Hypothalamus (tissue), 51 donors: ENCODE results near the gene FPGT.
"Not testable (repeated sequence)": the region's sequence is repeated elsewhere in the genome, so short reads cannot be mapped to it uniquely, and the experiment has no call there.

ENCODE experiments used
- DNase-seq, 51 donors: peaks; one replicate each; lab custom pipeline; 2025; lab: John Stamatoyannopoulos, UW

The FPGT gene

DNA sequence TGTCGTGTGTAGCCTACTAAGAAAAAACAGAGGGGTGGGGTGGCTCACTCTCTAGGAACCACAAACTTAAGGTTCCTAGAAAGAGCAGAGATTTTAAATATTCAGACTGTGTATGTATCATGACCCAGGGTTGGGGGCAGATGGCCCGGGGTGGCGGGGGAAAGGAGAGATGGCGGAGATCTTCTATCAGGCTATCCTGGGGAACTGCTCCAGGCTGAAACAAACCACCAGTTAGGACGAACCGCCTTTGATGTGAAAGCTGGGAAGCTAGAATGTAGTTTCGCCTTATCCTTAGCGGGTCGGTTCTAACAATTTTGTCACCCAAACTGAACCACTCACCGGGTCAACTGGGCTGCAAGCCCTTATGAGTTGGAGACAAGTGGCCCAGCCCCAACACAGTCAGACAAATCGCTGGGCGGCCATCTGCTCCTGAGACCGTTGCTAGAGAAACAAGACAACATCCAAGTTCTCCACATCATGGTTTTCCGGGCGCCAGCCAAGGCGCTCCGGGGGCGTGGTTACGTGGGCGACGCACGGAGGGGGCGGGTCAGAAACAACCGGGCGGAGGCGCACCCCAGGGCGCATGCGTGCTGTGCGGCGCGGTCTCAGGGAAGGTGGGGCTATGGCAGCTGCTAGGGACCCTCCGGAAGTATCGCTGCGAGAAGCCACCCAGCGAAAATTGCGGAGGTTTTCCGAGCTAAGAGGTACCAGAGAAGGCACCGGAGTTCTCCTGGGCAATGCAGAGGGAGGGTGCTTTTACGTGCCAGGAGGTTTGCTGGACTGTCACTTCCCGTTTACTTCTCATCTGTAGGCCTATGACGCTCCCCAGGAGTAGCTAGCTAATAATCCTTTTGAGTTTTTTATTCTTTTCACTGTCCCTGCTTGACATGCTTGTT is at the start of gene FPGT, which contains the start of gene LRRIQ3:
Gene FPGT, plus strand, starts transcription at position 586 of the 896 bp plus-strand sequence. Its CDS starts 37 bp downstream, at position 623.
Gene LRRIQ3, minus strand, starts transcription at position 520 of the 896 bp plus-strand sequence. CDS start 14,492 bp downstream, outside the sequence.
- DNase-seq, result peak; percentile 72 to 96 (median 89)

DNA sequence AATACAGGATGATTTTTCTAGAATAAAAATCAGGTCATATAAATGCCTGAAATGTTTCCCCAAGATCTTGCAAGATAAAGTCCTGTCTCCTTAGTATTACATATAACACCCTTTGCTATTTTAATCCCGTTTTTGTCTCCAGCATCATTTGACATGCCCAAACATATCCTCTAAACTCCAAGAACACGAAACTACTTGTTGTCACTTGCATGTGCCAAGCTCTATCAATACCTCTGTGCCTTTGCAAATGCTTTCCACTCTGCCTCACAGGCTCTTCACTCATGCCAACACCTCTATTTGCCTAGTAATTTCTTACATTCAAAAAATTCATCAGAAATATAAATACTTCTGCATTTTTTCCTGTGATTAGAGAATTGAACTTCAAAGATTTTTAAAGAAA is 38.0 kb upstream of the FPGT start:
- no peak for DNase-seq

DNA sequence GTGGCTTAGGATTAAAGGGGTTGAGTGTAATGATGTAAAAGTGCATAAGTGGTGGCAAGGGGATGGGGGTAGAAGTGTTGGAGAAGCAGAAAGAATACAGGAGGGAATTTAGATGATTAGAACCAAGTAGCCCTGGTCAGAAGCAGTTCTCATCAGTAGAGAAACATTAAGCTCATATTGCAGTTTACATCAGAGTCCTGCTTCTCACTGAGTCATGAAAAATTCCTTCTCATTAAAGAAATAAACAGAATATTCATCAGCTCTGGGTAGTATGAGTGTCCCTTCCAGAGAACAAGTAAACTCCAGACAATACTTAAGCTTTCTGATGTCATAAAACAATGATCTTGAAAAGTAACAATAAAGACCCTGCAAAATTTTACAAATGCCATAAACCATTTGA is 36.5 kb upstream of the FPGT start:
- no peak for DNase-seq

DNA sequence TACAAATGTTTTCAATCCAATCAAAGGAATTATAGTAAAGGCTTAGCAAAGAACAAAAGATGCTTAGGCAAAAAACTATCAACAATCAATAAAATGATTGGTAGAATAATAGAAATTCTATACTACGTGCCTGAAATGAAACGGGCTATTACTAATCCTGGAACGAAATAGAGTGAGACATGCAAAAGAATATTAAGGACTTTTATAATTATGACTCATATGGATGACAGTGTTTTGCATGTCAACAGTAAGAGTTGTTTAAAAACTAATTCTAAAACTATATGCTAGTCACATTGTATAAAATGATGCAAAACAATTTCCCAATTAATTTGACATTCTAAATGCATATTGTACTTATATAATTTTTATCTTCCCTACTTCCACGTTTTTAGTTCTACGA is 35.7 kb upstream of the FPGT start:
- DNase-seq, result no peak

DNA sequence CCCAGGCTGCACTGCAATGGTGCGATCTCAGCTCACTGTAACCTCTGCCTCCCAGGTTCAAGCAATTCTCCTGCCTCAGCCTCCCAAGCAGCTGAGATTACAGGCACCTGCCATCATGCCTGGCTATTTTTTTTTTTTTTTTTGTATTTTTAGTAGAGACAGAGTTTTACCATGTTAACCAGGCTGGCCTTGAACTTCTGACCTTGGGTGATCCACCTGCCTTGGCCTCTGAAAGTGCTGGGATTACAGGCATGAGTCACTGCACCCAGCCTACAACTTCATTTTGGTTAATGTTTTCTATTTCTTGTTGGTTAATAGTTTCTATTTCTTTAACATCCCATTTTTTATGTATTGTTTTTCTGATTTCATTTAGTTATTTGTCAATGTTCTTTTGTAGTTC is 23.6 kb upstream of the FPGT start:
- DNase-seq, result not testable (repeated sequence)

DNA sequence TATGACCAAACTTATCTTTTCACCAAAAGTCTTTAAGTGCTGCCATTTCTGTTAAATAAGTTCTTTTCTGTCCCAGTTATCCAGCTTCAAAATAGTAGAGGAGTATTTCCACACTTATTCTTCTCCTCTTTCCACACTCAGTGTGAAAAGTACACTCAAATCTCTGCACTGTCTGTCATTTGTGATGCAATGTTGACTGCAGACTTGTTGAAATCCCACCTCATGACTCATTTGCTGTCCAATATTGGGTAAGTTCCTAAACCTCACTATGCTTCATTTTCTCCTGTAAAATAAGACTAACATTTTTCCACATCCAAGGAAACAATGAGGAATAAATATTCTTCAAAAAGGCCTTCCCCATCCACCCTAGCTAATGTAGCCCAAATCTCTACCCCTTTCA is 17.6 kb upstream of the FPGT start:
- no peak for DNase-seq

DNA sequence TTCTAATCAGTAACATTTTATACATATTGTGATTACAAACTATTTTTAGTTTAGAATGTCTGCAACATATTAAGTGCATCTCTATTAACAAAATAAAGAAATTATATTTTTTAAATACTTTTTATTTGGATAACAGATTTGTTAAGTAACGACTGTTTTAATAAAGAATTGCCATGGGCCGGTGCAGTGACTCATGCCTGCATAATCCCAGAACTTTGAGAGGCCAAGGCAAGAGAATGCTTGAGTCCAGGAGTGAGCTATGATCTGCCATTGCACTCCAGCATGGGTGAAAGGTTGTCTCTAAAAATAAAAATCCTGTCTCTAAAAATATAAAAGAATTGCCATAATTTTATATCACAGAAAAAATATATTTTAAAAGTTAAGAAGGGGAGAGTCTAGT is 4.1 kb upstream of the FPGT start:
- DNase-seq, result peak in 1 of 51 donors; percentile 8

DNA sequence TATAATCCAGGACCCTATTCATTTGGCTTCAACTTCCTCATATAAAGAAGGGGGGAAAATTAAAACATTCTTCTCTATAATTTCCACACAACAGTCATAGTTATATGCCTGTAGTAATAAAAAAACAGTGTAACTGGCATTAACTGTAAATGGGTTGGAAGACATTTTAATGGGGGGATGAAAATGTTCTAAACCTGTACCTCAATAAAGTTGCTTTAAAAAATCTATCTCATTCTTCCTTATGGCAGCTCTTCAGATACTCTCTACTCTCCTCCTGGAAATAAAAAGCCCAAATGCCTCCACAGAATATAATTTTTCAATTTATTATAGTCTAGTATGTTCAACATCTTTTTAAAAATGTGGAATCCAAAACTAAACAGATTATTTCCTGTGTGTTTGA is 2.7 kb upstream of the FPGT start:
- DNase-seq, result no peak

DNA sequence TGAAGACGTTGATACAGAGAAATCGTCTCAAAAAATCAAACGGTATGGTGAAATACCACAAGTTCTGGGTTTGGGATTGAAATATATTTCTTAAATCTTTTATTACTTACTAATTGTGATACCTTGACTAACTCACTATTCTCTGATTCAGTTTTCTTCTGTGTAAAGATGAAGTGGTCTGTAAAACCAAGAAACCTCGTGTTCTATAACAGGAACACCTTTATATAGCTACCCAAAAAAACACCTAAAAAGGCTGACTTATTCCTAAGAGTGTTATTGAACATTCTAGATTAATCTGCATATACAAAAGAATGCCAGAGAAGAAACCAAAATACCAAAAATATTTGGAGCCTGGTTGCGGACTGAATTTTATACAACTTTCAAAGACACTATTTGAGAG is 787 bp upstream of the FPGT start:
- DNase-seq, result no peak

DNA sequence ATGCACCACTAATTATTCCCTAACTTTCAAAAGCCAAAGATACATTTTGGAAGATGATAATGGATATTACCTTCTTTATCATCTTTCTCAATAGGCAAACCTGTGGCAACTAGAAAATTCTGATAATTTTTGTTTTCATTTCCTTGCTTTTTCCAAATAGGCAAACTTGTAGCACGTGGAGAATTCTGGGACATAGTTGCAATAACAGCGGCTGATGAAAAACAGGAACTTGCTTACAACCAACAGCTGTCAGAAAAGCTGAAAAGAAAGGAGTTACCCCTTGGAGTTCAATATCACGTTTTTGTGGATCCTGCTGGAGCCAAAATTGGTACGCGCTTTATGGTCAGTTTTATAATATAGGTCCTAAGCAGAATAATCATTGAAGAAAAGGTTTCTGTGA is 1.5 kb downstream of the FPGT start:
- no peak for DNase-seq

DNA sequence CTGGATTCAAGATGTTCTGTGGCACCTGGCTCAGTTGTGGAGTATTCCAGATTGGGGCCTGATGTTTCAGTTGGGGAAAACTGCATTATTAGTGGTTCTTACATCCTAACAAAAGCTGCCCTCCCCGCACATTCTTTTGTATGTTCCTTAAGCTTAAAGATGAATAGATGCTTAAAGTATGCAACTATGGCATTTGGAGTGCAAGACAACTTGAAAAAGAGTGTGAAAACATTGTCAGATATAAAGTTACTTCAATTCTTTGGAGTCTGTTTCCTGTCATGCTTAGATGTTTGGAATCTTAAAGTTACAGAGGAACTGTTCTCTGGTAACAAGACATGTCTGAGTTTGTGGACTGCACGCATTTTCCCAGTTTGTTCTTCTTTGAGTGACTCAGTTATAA is 7.2 kb downstream of the FPGT start:
- no peak for DNase-seq

DNA sequence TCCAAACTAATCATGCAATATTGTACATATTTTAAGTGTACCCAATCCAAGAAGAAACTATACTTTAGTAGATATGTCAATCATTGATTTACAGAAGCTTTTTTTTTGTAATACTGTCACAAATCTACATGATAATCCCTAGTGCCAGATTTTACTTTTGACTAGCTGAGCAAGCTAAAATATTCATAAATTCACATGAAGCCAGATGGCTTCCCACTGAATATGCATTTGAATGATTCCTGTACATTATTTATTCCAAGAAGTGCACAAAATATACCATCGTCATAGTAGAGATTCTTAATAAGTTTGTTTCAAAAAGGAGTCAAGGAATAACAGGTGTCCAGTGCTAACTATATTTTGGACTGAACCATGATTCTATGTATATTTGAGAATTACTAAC is 17.2 kb downstream of the FPGT start:
- no peak for DNase-seq

DNA sequence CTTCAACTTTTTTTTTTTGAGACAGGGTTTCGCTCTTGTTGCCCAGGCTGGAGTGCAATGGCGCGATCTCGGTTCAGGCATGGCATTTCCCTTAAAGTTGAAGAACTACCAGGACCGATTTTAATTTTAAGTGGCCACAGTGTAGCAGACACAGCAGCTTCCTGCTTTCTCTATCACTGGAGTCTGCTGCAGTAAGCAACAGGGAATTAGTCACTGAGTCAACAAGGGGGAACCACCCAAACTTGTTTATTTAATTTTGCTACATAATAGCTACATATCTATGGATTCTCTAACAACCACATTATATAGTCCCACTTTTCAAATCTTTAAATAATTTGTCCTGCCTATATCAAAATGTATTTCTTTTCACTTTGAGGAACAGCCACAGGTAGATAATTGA is 24.7 kb downstream of the FPGT start:
- no peak for DNase-seq

DNA sequence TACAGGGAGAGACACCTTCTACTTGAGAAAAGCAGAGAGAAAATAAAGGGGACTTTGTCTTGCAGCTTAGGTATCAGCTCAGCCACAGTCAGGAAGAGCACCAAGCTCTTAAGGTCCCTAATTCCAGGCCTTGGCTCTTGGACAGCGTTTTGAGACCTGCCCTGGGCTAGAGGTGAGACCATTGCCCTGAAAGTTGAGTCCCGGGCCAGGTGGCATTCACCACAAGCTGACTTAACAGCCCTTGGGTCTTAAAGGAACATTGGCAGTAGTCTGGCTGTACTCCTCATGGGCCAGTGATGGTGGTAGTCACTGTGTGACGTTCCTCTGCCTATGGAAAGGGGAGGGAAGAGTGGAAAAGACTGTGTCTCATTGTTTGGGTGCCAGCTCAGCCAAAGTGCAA is 25.4 kb downstream of the FPGT start:
- DNase-seq, result no peak

DNA sequence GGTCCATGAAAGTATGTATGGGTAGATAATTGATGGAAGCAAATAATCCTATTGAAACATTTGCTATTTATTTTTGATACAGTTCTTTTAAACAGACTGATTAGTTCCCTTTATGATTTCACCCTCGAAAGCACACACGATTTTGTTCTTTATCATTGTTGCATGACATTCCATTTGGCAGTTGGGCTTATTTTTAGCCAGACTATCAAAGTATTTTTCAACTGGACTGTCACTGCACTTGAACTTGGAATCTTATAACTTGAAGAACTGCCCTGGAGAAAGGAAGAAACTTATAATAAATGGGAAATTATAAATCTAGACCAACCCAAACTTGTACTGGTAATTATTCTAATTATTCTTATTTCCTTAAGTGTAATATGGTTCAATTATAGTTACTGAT is 37.1 kb downstream of the FPGT start, which contains the start of gene TNNI3K:
Gene TNNI3K, plus strand, starts transcription at position 235 of the 400 bp plus-strand sequence. Its CDS starts 65 bp downstream, at position 300.
- no peak for DNase-seq

DNA sequence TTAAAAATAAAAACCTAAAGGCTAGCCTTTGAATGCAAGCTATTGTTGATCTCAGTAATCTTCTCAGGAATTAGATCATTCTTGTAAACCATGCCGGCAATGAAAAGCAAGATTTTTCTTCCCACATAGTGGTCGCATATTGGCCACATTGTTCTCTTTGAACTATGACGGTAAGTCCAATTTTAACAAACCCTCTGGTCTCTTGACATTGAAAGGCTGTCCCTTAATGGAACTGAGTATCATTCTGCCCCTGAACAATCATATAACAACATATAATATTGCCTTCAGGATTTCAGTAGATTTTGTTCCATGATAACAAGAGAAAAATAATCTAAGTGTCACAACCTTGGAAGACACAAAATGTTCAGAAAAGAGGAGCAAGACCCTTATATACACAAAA is 38.4 kb downstream of the FPGT start:
- no peak for DNase-seq

DNA sequence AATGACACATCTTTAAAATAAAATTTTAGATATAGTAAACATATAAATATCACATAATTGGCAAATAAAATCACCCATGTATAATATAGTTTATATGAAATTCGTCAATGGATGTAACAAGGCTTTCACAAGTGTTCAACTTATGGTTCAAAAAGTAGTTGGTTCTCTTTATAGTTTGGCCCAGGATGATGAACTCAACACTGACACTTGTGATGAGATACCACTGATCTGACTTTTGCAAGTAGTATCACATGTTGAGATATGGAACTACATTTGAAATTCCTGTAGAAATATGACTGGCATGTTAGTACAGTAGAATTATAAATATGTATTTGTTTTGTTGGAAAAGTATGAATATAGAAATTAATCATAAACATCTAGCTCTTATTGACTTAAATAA is 39.0 kb downstream of the FPGT start:
- no peak for DNase-seq

DNA sequence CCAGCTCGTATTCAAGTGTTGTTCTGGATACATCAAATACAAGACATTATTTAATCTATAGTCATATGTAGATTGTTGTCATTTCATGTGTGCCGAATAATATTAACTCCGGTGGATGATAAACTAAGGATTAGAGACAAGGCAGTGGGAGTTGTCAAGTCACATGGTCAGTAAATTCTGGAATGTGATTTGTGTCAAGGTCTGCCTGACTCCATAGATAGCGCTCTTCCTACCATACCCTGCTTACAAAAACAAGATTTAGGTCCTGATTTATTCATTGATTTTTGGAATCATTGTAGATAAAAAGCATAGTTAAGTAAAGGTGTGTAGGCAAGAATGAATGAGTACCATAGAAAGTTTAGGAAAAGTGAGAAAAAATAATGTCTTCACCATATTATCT is 39.7 kb downstream of the FPGT start:
- DNase-seq, result no peak

DNA sequence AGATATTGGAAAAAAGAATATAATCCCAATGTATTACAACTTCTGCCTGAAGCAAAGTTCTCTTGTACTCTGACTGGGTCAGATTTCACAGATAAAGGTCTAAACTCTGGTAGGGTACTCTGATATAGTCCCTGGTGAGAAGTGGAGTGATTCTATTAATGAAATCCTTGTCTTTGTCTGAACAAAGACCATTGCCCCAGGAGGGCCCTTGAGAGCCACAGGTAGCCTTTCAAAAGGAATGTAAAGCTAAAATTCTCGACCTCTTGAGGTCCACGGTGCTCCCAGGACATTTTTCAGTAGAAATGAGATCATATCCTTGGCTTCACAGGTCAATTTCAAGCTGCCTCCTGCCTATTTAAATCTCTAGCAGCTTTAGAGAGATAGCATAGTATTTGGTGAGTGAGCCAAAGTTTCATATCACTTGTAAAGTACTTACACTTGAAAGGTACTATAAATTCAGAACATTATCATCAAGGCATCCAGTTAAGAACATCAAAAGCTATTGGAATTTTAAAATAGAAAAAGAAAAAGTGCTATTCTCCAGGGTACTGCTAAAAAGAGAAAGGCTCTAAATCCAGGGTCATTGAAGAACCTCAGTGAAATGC is 47.2 kb downstream of the FPGT start:
- DNase-seq, result no peak

DNA sequence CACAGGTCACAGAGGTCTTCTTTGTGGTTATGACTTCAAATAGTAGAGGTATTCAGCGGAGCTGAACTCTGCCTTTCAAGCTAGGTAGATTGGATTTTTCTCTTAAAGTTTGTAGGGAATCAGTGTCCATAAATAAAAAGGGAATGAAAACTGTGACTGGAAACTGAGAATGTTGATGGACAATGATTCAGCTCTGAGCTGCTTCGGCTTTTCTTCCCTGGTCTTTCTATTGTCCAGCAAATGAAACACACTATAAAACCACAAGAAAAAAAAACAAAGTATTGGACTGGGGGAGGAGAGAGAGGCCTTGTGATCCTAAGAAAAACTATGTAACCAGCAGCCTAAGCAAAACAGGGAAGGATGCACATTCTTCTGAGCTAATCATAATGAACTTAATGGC is 48.3 kb downstream of the FPGT start:
- no peak for DNase-seq

DNA sequence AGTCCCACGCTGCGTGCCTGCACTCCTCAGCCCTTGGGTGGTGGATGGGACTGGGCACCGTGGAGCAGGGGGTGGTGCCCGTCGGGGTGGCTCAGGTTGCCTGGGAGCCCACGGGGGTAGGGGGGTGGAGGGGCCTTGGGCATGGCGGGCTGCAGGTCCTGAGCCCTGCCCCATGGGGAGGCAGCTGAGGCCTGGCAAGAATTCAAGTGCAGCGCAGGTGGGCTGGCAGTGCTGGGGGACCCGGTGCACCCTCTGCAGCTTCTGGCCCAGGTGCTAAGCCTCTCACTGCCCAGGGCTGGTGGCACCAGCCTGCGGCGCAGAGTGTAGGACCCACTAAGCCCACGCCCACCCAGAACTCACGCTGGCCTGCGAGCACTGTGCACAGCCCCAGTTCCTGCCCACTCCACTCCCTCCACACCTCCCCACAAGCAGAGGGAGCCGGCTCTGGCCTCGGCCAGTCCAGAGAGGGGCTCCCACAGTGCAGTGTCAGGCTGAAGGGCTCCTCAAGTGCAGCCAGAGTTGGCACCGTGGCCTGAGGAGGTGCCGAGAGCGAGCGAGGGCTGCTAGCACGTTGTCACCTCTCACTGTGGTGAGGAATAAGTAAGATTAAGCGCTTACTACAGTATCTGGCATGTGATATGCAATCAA is 50.0 kb downstream of the FPGT start:
- DNase-seq, result no peak
